A673 (cell line): Measurements from ENCODE around the gene GSTA2. TPM values are rescaled to one million over a fixed set of nuclear protein-coding genes. Genes with fewer than 3 reads are reported as not detected.

Experiments
- BruUV-seq: library from RNA; stranded (reverse); fragments of 400-500 nt; replicated peaks from 2 replicates; lab custom pipeline; 2021; lab: Mats Ljungman, UMichigan
- CTCF ChIA-PET: fragments of 300-600 bp; sonication (Branson Sonifier 250); formaldehyde crosslinking; loops from one replicate; lab custom pipeline; 2022; ENCODE audit warnings: antibody characterized with exemption; lab: Charles Lee
- POLR2A ChIA-PET: fragments of 300-600 bp; sonication (Branson Sonifier 250); formaldehyde crosslinking; loops from one replicate; lab custom pipeline; 2022; ENCODE audit warnings: antibody characterized with exemption; ENCODE audit not compliant: low non-redundant PET; lab: Charles Lee
- DNase-seq: peaks from one replicate; pipeline ENCODE4 v3.0.0-alpha.2; 2015; ENCODE audit warnings: low spot score
- H3K27ac ChIP-seq: fragments of 200-600 bp; sonication (generic); 2 replicates; pipeline ENCODE4 v1.5.1; 2016; ENCODE audit warnings: mixed run types, low read depth, mild to moderate bottlenecking, mixed read lengths, antibody characterized with exemption, low read length; ENCODE audit not compliant: poor library complexity, severe bottlenecking
- H3K27me3 ChIP-seq: fragments of 200-600 bp; sonication (generic); replicated peaks from 2 replicates; pipeline ENCODE4 v1.6.1; 2017; ENCODE audit warnings: mixed run types, low read depth, mild to moderate bottlenecking, mixed read lengths, antibody characterized with exemption, low read length; ENCODE audit not compliant: insufficient read depth, poor library complexity
- H3K36me3 ChIP-seq: fragments of 200-600 bp; sonication (generic); 2 replicates; pipeline ENCODE4 v1.6.1; 2016; ENCODE audit warnings: mixed run types, mild to moderate bottlenecking, mixed read lengths, antibody characterized with exemption, low read length; ENCODE audit not compliant: insufficient read depth, poor library complexity, severe bottlenecking
- H3K4me1 ChIP-seq: fragments of 200-600 bp; sonication (generic); 2 replicates; pipeline ENCODE4 v1.6.1; 2017; ENCODE audit warnings: mixed run types, mild to moderate bottlenecking, mixed read lengths, antibody characterized with exemption, low read length; ENCODE audit not compliant: insufficient read depth, poor library complexity, severe bottlenecking
- H3K4me3 ChIP-seq: fragments of 200-600 bp; sonication (generic); 2 replicates; pipeline ENCODE4 v1.5.1; 2016; ENCODE audit warnings: low read depth, mixed run types, mild to moderate bottlenecking, mixed read lengths, low read length; ENCODE audit not compliant: poor library complexity, severe bottlenecking
- H3K9me3 ChIP-seq: fragments of 200-600 bp; sonication (generic); 2 replicates; pipeline ENCODE4 v1.6.1; 2016; ENCODE audit warnings: mixed run types, low read depth, mild to moderate bottlenecking, mixed read lengths, antibody characterized with exemption, low read length; ENCODE audit not compliant: poor library complexity, severe bottlenecking
- EZH2 ChIP-seq: fragments of 200-600 bp; sonication (generic); IDR thresholded peaks from 2 replicates; pipeline ENCODE4 v1.6.1; 2017; ENCODE audit warnings: borderline replicate concordance, low read depth, mild to moderate bottlenecking, mixed read lengths, antibody characterized with exemption, low read length; ENCODE audit not compliant: poor library complexity, severe bottlenecking
- intact Hi-C: fragments of 100-400 bp; cut with micrococcal nuclease; formaldehyde crosslinking; loops from one replicate; pipeline ENCODE4 v1.10.0; 2022; ENCODE audit not compliant: unreplicated experiment
- total RNA-seq: library from RNA; stranded (reverse); gene quantifications from 2 replicates; pipeline ENCODE4 v1.2.3, GENCODE V29; 2021
- TF ChIP-seq, protein P1 (sequence below): fragments of 300-800, 200-600 bp; sonication (generic); conservative IDR thresholded peaks from 2 replicates; pipeline ENCODE4 v1.5.1; 2017; ENCODE audit warnings: low read depth, mild to moderate bottlenecking, antibody characterized with exemption, low read length, moderate library complexity, mixed read lengths

Gene GSTA2
- total RNA-seq, 1 experiment from 2014 or later, result not detected

DNA sequence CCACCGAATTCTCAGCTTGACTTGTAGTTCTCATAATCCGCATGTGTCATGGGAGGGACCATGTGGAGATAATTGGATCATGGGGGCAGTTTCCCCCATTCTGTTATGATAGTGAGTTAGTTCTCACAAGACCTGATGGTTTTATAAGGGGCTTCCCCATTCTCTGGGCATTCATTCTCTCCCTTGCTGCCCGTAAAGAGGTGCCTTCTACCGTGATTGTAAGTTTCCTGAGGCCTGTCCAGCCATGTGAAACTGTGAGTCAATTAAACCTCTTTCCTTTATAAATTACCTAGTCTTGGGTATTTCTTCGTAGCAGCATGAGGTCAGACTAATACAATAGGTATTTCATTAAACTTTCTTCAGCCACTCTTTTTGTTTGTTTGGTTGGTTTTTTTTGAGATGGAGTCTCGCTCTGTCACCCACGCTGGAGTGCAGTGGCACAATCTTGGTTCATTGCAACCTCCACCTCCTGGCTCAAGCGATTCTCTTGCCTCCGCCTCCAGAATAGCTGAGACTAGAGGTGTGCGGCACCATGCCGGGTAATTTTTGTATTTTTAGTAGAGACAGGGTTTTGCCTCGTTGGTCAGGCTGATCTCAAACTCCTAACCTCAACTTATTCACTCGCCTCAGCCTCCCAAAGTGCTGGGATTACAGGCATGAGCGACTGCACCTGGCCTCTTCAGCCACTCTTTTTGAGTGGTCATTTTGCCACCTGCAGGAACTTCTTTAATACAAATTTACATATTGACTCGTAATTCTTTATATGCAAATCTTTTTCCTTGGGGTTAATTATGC, 36.3 kb downstream of the GSTA2 start:
- Histone ChIP-seq H3K4me3 (no peak overlapping the region), H3K9me3 (no peaks in the 10 kb centered on the region), H3K4me1 (no peaks in the 10 kb centered on the region), H3K36me3 (no peaks in the 10 kb centered on the region), H3K27ac (no peak overlapping the region), H3K27me3 (no peaks in the 10 kb centered on the region)
- TF ChIP-seq, protein P1, sequence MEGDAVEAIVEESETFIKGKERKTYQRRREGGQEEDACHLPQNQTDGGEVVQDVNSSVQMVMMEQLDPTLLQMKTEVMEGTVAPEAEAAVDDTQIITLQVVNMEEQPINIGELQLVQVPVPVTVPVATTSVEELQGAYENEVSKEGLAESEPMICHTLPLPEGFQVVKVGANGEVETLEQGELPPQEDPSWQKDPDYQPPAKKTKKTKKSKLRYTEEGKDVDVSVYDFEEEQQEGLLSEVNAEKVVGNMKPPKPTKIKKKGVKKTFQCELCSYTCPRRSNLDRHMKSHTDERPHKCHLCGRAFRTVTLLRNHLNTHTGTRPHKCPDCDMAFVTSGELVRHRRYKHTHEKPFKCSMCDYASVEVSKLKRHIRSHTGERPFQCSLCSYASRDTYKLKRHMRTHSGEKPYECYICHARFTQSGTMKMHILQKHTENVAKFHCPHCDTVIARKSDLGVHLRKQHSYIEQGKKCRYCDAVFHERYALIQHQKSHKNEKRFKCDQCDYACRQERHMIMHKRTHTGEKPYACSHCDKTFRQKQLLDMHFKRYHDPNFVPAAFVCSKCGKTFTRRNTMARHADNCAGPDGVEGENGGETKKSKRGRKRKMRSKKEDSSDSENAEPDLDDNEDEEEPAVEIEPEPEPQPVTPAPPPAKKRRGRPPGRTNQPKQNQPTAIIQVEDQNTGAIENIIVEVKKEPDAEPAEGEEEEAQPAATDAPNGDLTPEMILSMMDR, result no peak
- CTCF ChIA-PET, result no interaction called here
- POLR2A ChIA-PET, result no interaction called here
- no peak for DNase-seq
- intact Hi-C loops, result loop anchor here (10.0 kb wide), 1 partner anchor 758 kb away; no protein-coding TSS in a partner anchor
- BruUV-seq, result no TSS peak

DNA sequence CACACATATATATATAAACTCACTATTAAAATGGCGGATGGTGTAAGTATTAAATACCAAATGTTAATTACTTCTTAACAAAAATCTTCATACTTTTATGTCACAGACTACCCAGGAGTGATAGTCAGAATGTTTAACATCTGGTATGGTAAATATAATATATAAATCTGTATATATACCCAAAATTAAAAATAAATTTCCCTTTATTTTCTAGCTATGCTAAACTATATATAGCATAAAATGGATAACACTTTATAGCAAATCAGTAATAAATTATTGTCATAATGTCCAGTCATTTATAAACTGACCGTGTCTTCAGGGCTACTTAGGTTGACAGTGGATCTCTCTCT, 37.1 kb downstream of the GSTA2 start:
- CTCF ChIA-PET, result no interaction called here
- no TSS peak for BruUV-seq
- POLR2A ChIA-PET, result no interaction called here
- Histone ChIP-seq H3K4me1 (no peaks in the 10 kb centered on the region), H3K27ac (no peak overlapping the region), H3K4me3 (no peak overlapping the region), H3K36me3 (no peaks in the 10 kb centered on the region), H3K27me3 (no peaks in the 10 kb centered on the region), H3K9me3 (no peaks in the 10 kb centered on the region)
- no peak for DNase-seq
- intact Hi-C loops, result loop anchor here (10.0 kb wide), 1 partner anchor 759 kb away; no protein-coding TSS in a partner anchor
- TF ChIP-seq, protein P1, result no peak
- no peak for TF ChIP-seq EZH2

DNA sequence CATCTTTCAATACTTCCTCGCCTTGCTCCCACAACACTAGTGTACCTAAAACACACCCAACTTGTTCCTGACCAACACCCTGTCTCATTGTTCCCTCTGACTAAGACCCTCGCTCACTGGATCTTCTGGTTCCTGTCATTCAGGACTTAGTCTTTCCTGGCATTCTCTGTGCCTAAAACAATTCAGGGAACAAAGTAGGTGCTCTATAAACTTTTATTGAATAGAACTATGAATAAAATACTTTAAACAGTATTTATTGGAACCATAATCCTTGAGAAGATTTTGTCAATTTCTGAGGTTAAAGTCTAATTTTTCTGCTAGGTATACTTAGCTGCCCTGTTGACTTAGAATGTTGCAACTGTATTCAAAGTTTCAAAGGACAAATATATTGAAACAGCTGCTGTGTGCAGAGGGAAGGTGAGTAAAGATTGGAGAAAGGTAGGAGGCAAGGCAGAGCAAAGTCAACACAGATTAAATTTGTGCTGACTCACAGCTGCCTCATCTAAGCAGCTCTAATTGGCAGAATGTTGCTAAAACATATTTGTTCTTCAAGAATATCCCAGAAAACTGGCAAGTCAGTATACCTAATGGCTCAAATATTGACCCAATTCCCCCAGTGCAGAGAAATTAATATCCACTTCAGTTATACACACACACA, 37.6 kb downstream of the GSTA2 start:
- TF ChIP-seq, protein P1, result no peak
- intact Hi-C loops, result loop anchor here (10.0 kb wide), 1 partner anchor 759 kb away; no protein-coding TSS in a partner anchor
- CTCF ChIA-PET, result interaction anchor here (1.2 kb wide), 1 partner anchor 312 kb away, joined by 3 read pairs; no protein-coding TSS in a partner anchor
- no TSS peak for BruUV-seq
- Histone ChIP-seq H3K27ac (no peak overlapping the region), H3K9me3 (no peaks in the 10 kb centered on the region), H3K4me3 (no peak overlapping the region), H3K36me3 (no peaks in the 10 kb centered on the region), H3K27me3 (no peaks in the 10 kb centered on the region), H3K4me1 (no peaks in the 10 kb centered on the region)
- POLR2A ChIA-PET, result no interaction called here
- DNase-seq, result no peak
